Measurements from ENCODE around the gene ASCL3.

DNA sequence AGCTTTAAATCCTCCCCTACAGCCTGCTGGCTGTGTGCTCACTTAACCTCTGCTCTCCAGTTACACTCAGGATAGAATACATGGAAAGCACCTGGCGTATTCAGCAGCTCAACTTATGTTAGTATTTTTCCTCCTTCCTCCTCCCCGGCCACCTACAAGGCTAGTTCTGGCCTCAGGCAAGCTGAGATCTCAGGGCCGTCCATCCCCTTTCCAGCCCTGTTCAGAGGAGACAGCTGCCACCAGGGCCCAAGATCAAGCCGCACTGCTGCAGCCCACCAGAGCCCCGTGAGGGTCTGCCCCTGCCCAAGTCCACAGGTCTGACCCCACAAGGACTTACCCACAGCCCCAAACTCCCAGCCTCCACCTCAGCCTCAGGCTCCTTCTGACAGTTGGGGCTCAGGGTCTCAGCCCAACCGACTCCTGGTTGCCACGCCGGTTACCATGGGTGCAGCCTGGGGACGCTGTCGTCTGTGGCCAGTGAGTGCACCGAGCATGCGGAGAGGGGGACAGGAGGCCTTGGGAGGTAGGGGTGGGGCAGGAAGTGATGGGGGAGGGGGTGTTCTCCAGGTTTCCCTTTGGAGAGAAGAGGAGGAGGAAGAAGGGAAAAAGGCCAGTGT lies 10.1 kb downstream of the ASCL3 start, which contains the start of gene C11orf16:
- TF ChIP-seq RAD21 (IDR thresholded peaks at IDR 0.05; ENCODE audit: low read depth), result no peak
- TF ChIP-seq TEAD4 (IDR thresholded peaks at IDR 0.05), result no peak
- no peak for TF ChIP-seq EP300 (IDR thresholded peaks at IDR 0.05; ENCODE audit: borderline replicate concordance)
- no peak for TF ChIP-seq CREB1 (IDR thresholded peaks at IDR 0.05; ENCODE audit: low read depth)
- no peak for TF ChIP-seq YY1 (IDR thresholded peaks at IDR 0.05; ENCODE audit: low read depth)
- no peak for TF ChIP-seq REST (IDR thresholded peaks at IDR 0.05; ENCODE audit: low read depth)
- no peak for TF ChIP-seq TAF1 (IDR thresholded peaks at IDR 0.05; ENCODE audit: low read depth)
- TF ChIP-seq, protein P1, sequence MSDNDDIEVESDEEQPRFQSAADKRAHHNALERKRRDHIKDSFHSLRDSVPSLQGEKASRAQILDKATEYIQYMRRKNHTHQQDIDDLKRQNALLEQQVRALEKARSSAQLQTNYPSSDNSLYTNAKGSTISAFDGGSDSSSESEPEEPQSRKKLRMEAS (IDR thresholded peaks at IDR 0.05), result no peak
- TF ChIP-seq NFIC (IDR thresholded peaks at IDR 0.05), result no peak
- no peak for TF ChIP-seq CEBPB (IDR thresholded peaks at IDR 0.05)
- TF ChIP-seq FOXM1 (IDR thresholded peaks at IDR 0.05; ENCODE audit: borderline replicate concordance, low read depth), result no peak
- TF ChIP-seq ZBTB7A (IDR thresholded peaks at IDR 0.05; ENCODE audit: low read depth), result no peak
- TF ChIP-seq, protein P2, sequence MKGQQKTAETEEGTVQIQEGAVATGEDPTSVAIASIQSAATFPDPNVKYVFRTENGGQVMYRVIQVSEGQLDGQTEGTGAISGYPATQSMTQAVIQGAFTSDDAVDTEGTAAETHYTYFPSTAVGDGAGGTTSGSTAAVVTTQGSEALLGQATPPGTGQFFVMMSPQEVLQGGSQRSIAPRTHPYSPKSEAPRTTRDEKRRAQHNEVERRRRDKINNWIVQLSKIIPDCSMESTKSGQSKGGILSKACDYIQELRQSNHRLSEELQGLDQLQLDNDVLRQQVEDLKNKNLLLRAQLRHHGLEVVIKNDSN (IDR thresholded peaks at IDR 0.05), result no peak
- no peak for TF ChIP-seq TCF12 (IDR thresholded peaks at IDR 0.05; ENCODE audit: low read depth)
